HepG2 (cell line): Measurements from ENCODE around the gene SRRM4. TPM values are rescaled to one million over a fixed set of nuclear protein-coding genes. Genes with fewer than 3 reads are reported as not detected.
A peak's percentile ranks its signal among the peaks of the same experiment; 100 is the strongest.

ENCODE experiments used
- AHR ChIP-seq: IDR thresholded peaks from 2 replicates; pipeline ENCODE4 v1.6.1; 2018; ENCODE audit warnings: missing genetic modification reagents, missing compliant biosample characterization
- FOSL2 ChIP-seq: sonication (generic); formaldehyde crosslinking; IDR thresholded peaks from 2 replicates; pipeline ENCODE4 v1.4.0; 2020; ENCODE audit warnings: missing genetic modification reagents
- FOXA3 ChIP-seq: IDR thresholded peaks from 2 replicates; pipeline ENCODE4 v1.6.1; 2016; ENCODE audit warnings: missing genetic modification reagents, missing compliant biosample characterization
- HES4 ChIP-seq: sonication (generic); formaldehyde crosslinking; IDR thresholded peaks from 2 replicates; pipeline ENCODE4 v1.9.0; 2021; ENCODE audit warnings: mild to moderate bottlenecking, missing genetic modification reagents, borderline replicate concordance
- HNRNPH1 ChIP-seq: fragments of 200-400 bp; formaldehyde crosslinking; optimal IDR thresholded peaks from 2 replicates; pipeline ENCODE3; 2017; ENCODE audit warnings: mild to moderate bottlenecking, low read depth, low read length
- KDM4B ChIP-seq: sonication (generic); formaldehyde crosslinking; IDR thresholded peaks from 2 replicates; pipeline ENCODE4 v1.4.0; 2020; ENCODE audit warnings: missing genetic modification reagents
- KMT2B ChIP-seq: IDR thresholded peaks from 2 replicates; pipeline ENCODE4 v1.6.1; 2016; ENCODE audit warnings: missing genetic modification reagents, missing compliant biosample characterization
- PITX1 ChIP-seq: sonication (generic); formaldehyde crosslinking; IDR thresholded peaks from 2 replicates; pipeline ENCODE4 v1.5.1; 2020; ENCODE audit warnings: mild to moderate bottlenecking, missing genetic modification reagents
- SMAD3 ChIP-seq: sonication (generic); formaldehyde crosslinking; IDR thresholded peaks from 2 replicates; pipeline ENCODE4 v1.4.0; 2020; ENCODE audit warnings: missing genetic modification reagents
- SP140L ChIP-seq: sonication (generic); formaldehyde crosslinking; IDR thresholded peaks from 2 replicates; pipeline ENCODE4 v1.4.0; 2020; ENCODE audit warnings: missing genetic modification reagents, borderline replicate concordance
- TARDBP ChIP-seq: sonication (generic); formaldehyde crosslinking; IDR thresholded peaks from 2 replicates; pipeline ENCODE4 v1.8.0; 2022; ENCODE audit warnings: mild to moderate bottlenecking, missing genetic modification reagents
- ZFP37 ChIP-seq: sonication (generic); formaldehyde crosslinking; IDR thresholded peaks from 2 replicates; pipeline ENCODE4 v1.4.0; 2020; ENCODE audit warnings: missing genetic modification reagents, borderline replicate concordance
- ZMAT3 ChIP-seq: sonication (generic); formaldehyde crosslinking; conservative IDR thresholded peaks from 2 replicates; pipeline ENCODE4 v1.7.0; 2021; ENCODE audit warnings: missing genetic modification reagents
- ZNF558 ChIP-seq: sonication (generic); formaldehyde crosslinking; IDR thresholded peaks from 2 replicates; pipeline ENCODE4 v1.9.0; 2022; ENCODE audit warnings: mild to moderate bottlenecking, missing genetic modification reagents, borderline replicate concordance
- polyA plus RNA-seq, 8 experiments: library from polyadenylated mRNA; depleted of rRNA in 3 of 8; stranded (reverse) in 7 of 8; unstranded in 1 of 8; fragments of >200 nt; fragmentation: Illumina TruSeq in 4 of 8; extraction: Trizol in 4 of 8; gene quantifications; 2 replicates each; pipeline versions ENCODE4 v1.2.1 to v1.2.3, GENCODE V29; 2011 to 2016; ENCODE audit warnings: low read depth in 4 of 8, missing spikeins in 1 of 8, mixed read lengths in 1 of 8; ENCODE audit not compliant: insufficient read depth in 1 of 8
- total RNA-seq, 5 experiments: library from RNA; depleted of rRNA; stranded (reverse); fragments of >200 nt; fragmentation: Illumina TruSeq; extraction: Trizol; gene quantifications; 2 replicates each; pipeline ENCODE4 v1.2.3, GENCODE V29; 2016; ENCODE audit warnings: low read depth in 1 of 5
- TF ChIP-seq, protein P1 (sequence below): sonication (generic); formaldehyde crosslinking; IDR thresholded peaks from 2 replicates; pipeline ENCODE4 v1.4.0; 2020; ENCODE audit warnings: mild to moderate bottlenecking, missing genetic modification reagents
- TF ChIP-seq, protein P2 (sequence below): IDR thresholded peaks from 2 replicates; pipeline ENCODE4 v1.4.0; 2020; ENCODE audit warnings: mild to moderate bottlenecking, missing genetic modification reagents
- TF ChIP-seq, protein P3 (sequence below): sonication (generic); formaldehyde crosslinking; IDR thresholded peaks from 2 replicates; pipeline ENCODE4 v1.4.0; 2020; ENCODE audit warnings: missing genetic modification reagents
- TF ChIP-seq, protein P4 (sequence below): sonication (generic); formaldehyde crosslinking; IDR thresholded peaks from 2 replicates; pipeline ENCODE4 v1.4.0; 2020; ENCODE audit warnings: mild to moderate bottlenecking, missing genetic modification reagents, borderline replicate concordance

The SRRM4 gene
- total and polyA plus RNA-seq, 2 of the 13 experiments (the other 11 are each of a cell fraction or from before 2014, with no cell fraction given), result not detected

DNA sequence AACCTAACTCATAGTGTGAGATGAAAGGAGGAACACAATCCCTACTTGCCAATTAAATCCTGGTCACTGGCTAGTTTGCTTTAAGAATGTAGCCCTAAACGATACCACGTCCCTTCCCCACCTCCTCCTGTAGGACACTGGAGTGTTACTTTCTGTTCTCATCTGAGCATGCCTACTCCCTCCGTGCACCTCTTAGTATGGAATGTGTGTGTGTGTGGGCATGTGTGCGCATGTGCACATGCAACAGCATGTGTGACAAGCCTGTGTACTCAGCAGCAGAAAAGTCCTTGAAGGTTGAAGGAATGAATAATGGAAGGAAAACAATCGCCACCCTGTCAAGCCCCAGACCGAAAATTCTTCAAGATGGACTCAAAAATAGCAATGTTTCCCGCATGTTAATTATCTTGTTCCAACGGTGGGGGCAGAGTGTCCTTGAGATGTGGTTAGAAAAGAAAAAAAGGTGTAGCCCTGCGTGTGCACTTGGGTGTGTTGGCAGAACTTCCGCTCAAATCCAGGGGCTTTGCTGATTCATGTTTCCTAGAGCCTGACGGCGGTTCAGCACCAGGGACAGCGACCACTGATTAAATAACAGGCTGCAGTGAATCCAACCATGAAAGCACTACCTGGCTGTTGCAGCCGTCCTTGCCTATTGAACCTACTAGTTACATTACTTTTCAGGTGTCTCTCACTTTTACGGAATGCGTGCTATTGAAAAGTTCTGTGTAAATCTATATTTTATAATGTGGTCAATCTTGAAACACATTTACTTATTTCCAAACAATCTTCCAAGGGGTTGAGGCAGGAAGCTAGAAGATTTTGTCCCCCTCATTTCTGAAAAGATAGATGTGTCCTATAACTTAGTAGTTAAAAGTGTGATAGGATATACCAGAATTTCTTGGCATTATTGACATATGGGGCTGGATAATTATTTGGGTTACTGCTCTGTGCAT is 79.8 kb downstream of the SRRM4 start (continued):
- TF ChIP-seq, protein P1, sequence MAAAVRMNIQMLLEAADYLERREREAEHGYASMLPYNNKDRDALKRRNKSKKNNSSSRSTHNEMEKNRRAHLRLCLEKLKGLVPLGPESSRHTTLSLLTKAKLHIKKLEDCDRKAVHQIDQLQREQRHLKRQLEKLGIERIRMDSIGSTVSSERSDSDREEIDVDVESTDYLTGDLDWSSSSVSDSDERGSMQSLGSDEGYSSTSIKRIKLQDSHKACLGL, result 0 out of 2 replicates have a peak, but pooled peaks have one; percentile 29
- TF ChIP-seq ZMAT3 (CRISPR knock-in tag), result 0 out of 2 replicates have a peak, but pooled peaks have one; percentile 34
- 0 out of 2 replicates have a peak, but pooled peaks have one; percentile 32 for TF ChIP-seq KMT2B (CRISPR knock-in tag)
- no peak for TF ChIP-seq HNRNPH1
- TF ChIP-seq AHR (CRISPR knock-in tag), result 0 out of 2 replicates have a peak, but pooled peaks have one; percentile 25
- TF ChIP-seq SP140L, result 0 out of 2 replicates have a peak, but pooled peaks have one; percentile 43
- TF ChIP-seq, protein P2, sequence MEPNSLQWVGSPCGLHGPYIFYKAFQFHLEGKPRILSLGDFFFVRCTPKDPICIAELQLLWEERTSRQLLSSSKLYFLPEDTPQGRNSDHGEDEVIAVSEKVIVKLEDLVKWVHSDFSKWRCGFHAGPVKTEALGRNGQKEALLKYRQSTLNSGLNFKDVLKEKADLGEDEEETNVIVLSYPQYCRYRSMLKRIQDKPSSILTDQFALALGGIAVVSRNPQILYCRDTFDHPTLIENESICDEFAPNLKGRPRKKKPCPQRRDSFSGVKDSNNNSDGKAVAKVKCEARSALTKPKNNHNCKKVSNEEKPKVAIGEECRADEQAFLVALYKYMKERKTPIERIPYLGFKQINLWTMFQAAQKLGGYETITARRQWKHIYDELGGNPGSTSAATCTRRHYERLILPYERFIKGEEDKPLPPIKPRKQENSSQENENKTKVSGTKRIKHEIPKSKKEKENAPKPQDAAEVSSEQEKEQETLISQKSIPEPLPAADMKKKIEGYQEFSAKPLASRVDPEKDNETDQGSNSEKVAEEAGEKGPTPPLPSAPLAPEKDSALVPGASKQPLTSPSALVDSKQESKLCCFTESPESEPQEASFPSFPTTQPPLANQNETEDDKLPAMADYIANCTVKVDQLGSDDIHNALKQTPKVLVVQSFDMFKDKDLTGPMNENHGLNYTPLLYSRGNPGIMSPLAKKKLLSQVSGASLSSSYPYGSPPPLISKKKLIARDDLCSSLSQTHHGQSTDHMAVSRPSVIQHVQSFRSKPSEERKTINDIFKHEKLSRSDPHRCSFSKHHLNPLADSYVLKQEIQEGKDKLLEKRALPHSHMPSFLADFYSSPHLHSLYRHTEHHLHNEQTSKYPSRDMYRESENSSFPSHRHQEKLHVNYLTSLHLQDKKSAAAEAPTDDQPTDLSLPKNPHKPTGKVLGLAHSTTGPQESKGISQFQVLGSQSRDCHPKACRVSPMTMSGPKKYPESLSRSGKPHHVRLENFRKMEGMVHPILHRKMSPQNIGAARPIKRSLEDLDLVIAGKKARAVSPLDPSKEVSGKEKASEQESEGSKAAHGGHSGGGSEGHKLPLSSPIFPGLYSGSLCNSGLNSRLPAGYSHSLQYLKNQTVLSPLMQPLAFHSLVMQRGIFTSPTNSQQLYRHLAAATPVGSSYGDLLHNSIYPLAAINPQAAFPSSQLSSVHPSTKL (CRISPR knock-in tag), result peak; percentile 45; the same call in 1 of the 2 replicates
- TF ChIP-seq, protein P3, sequence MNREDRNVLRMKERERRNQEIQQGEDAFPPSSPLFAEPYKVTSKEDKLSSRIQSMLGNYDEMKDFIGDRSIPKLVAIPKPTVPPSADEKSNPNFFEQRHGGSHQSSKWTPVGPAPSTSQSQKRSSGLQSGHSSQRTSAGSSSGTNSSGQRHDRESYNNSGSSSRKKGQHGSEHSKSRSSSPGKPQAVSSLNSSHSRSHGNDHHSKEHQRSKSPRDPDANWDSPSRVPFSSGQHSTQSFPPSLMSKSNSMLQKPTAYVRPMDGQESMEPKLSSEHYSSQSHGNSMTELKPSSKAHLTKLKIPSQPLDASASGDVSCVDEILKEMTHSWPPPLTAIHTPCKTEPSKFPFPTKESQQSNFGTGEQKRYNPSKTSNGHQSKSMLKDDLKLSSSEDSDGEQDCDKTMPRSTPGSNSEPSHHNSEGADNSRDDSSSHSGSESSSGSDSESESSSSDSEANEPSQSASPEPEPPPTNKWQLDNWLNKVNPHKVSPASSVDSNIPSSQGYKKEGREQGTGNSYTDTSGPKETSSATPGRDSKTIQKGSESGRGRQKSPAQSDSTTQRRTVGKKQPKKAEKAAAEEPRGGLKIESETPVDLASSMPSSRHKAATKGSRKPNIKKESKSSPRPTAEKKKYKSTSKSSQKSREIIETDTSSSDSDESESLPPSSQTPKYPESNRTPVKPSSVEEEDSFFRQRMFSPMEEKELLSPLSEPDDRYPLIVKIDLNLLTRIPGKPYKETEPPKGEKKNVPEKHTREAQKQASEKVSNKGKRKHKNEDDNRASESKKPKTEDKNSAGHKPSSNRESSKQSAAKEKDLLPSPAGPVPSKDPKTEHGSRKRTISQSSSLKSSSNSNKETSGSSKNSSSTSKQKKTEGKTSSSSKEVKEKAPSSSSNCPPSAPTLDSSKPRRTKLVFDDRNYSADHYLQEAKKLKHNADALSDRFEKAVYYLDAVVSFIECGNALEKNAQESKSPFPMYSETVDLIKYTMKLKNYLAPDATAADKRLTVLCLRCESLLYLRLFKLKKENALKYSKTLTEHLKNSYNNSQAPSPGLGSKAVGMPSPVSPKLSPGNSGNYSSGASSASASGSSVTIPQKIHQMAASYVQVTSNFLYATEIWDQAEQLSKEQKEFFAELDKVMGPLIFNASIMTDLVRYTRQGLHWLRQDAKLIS (CRISPR knock-in tag), result no peak
- TF ChIP-seq TARDBP, result no peak
- TF ChIP-seq HES4, result peak; percentile 68; the same call in 1 of the 2 replicates
- TF ChIP-seq SMAD3 (CRISPR knock-in tag), result peak; percentile 85
- peak; percentile 90; the same call in 1 of the 2 replicates for TF ChIP-seq ZFP37
- TF ChIP-seq KDM4B (CRISPR knock-in tag), result peak; percentile 65; the same call in 1 of the 2 replicates
- peak; percentile 41; the same call in 1 of the 2 replicates for TF ChIP-seq ZNF558 (CRISPR knock-in tag)
- TF ChIP-seq FOSL2 (CRISPR knock-in tag), result peak; percentile 55; the same call in 1 of the 2 replicates
- TF ChIP-seq, protein P4, sequence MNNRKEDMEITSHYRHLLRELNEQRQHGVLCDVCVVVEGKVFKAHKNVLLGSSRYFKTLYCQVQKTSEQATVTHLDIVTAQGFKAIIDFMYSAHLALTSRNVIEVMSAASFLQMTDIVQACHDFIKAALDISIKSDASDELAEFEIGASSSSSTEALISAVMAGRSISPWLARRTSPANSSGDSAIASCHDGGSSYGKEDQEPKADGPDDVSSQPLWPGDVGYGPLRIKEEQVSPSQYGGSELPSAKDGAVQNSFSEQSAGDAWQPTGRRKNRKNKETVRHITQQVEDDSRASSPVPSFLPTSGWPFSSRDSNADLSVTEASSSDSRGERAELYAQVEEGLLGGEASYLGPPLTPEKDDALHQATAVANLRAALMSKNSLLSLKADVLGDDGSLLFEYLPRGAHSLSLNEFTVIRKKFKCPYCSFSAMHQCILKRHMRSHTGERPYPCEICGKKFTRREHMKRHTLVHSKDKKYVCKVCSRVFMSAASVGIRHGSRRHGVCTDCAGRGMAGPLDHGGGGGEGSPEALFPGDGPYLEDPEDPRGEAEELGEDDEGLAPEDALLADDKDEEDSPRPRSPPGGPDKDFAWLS, result no peak
- 0 out of 2 replicates have a peak, but pooled peaks have one; percentile 28 for TF ChIP-seq FOXA3 (CRISPR knock-in tag)
- TF ChIP-seq PITX1 (CRISPR knock-in tag), result peak; percentile 33; the same call in 1 of the 2 replicates
